SK-N-SH (cell line): ENCODE data around the gene IFT25. TPM values are rescaled to one million over a fixed set of nuclear protein-coding genes. Genes with fewer than 3 reads are reported as not detected.

ENCODE experiments used
- CTCF ChIA-PET: fragments of 300-600, 350-600 bp; formaldehyde crosslinking; extraction: SDS; loops from one replicate; lab custom pipeline; 2021; lab: Yijun Ruan, JAX
- POLR2A ChIA-PET: fragments of 350-600 bp; sonication (Branson Sonifier 250); formaldehyde crosslinking; extraction: SDS; loops from one replicate; lab custom pipeline; 2020; ENCODE audit warnings: antibody characterized with exemption, inconsistent platforms; lab: Yijun Ruan, JAX
- DNase-seq: peaks from one replicate; pipeline ENCODE4 v3.0.0; 2012
- H2AFZ ChIP-seq: fragments of 200-600 bp; sonication (generic); 2 replicates; pipeline ENCODE4 v1.8.1; 2016; ENCODE audit warnings: antibody characterized with exemption, mild to moderate bottlenecking, low read depth
- H3F3A ChIP-seq: fragments of 200-600 bp; sonication (generic); replicated peaks from 2 replicates; pipeline ENCODE3; 2016; ENCODE audit warnings: antibody characterized with exemption, mild to moderate bottlenecking; ENCODE audit not compliant: insufficient read depth
- H3K27ac ChIP-seq, 2 experiments: fragments of 200-500 bp in 1 of 2; fragments of 200-600 bp in 1 of 2; sonication (Bioruptor generic) in 1 of 2; sonication (generic), shearing (Covaris generic) in 1 of 2; 2 replicates each; pipeline versions ENCODE4 v1.5.1 to v1.6.1; 2014 to 2016; ENCODE audit warnings: low read depth in 2 of 2, inconsistent platforms in 1 of 2, low read length in 1 of 2, mild to moderate bottlenecking in 1 of 2, mixed read lengths in 1 of 2
- H3K27me3 ChIP-seq: fragments of 200-600 bp; sonication (generic), shearing (Covaris generic); 2 replicates; pipeline ENCODE4 v1.6.1; 2016; ENCODE audit warnings: mixed run types; ENCODE audit not compliant: insufficient read depth
- H3K36me3 ChIP-seq, 2 experiments: fragments of 200-500 bp in 1 of 2; fragments of 200-600 bp in 1 of 2; sonication (Bioruptor generic) in 1 of 2; sonication (generic) in 1 of 2; replicated peaks in 1 of 2; 2 replicates each; pipeline versions ENCODE3 to v1.5.1; 2014 to 2016; ENCODE audit warnings: low read length in 1 of 2, mild to moderate bottlenecking in 1 of 2; ENCODE audit not compliant: insufficient read depth in 2 of 2, control insufficient read depth in 1 of 2
- H3K4me1 ChIP-seq, 2 experiments: fragments of 200-500 bp in 1 of 2; fragments of 200-600 bp in 1 of 2; sonication (Bioruptor generic) in 1 of 2; sonication (generic), shearing (Covaris generic) in 1 of 2; 2 replicates each; pipeline versions ENCODE4 v1.5.1 to v1.6.1; 2014 to 2016; ENCODE audit warnings: low read depth in 1 of 2, low read length in 1 of 2, mixed run types in 1 of 2; ENCODE audit not compliant: insufficient read depth in 2 of 2, control insufficient read depth in 1 of 2
- H3K4me2 ChIP-seq: fragments of 200-600 bp; sonication (generic), shearing (Covaris generic); 2 replicates; pipeline ENCODE4 v1.6.1; 2017; ENCODE audit warnings: mixed run types
- H3K4me3 ChIP-seq, 2 experiments: fragments of 200-500 bp in 1 of 2; fragments of 200-600 bp in 1 of 2; sonication (Bioruptor generic) in 1 of 2; sonication (generic), shearing (Covaris generic) in 1 of 2; 2 replicates each; pipeline versions ENCODE4 v1.5.1 to v1.8.1; 2014 to 2016; ENCODE audit warnings: low read depth in 2 of 2, inconsistent platforms in 1 of 2, low read length in 1 of 2, mild to moderate bottlenecking in 1 of 2, mixed read lengths in 1 of 2, moderate library complexity in 1 of 2
- H3K79me2 ChIP-seq: fragments of 200-600 bp; sonication (generic); 2 replicates; pipeline ENCODE4 v1.8.1; 2017; ENCODE audit warnings: mild to moderate bottlenecking; ENCODE audit not compliant: insufficient read depth
- H3K9ac ChIP-seq: fragments of 200-600 bp; sonication (generic); 2 replicates; pipeline ENCODE4 v1.6.1; 2017; ENCODE audit warnings: mixed run types
- H3K9me2 ChIP-seq: fragments of 200-600 bp; sonication (generic); 2 replicates; pipeline ENCODE4 v1.6.1; 2017; ENCODE audit warnings: mixed run types
- H3K9me3 ChIP-seq: fragments of 200-600 bp; sonication (generic); 2 replicates; pipeline ENCODE4 v1.6.1; 2017; ENCODE audit warnings: mixed run types, mild to moderate bottlenecking, moderate library complexity
- H4K20me1 ChIP-seq: fragments of 200-600 bp; sonication (generic); 2 replicates; pipeline ENCODE4 v1.6.1; 2017; ENCODE audit warnings: mild to moderate bottlenecking, mixed run types; ENCODE audit not compliant: insufficient read depth
- CHD2 ChIP-seq: fragments of 150-350 bp; IDR thresholded peaks from 2 replicates; pipeline ENCODE4 v1.6.1; 2018; ENCODE audit warnings: low read length; ENCODE audit not compliant: partially characterized antibody
- EZH2phosphoT487 ChIP-seq: fragments of 200-600 bp; sonication (generic); IDR thresholded peaks from 2 replicates; pipeline ENCODE4 v1.6.1; 2017; ENCODE audit warnings: low read depth, mixed run types, mild to moderate bottlenecking, antibody characterized with exemption, moderate library complexity, borderline replicate concordance
- FOXM1 ChIP-seq: IDR thresholded peaks from 2 replicates; pipeline ENCODE4 v1.4.0; 2012; ENCODE audit warnings: low read depth, mild to moderate bottlenecking
- GABPA ChIP-seq: IDR thresholded peaks from 2 replicates; pipeline ENCODE4 v1.4.0; 2012; ENCODE audit warnings: low read depth, mild to moderate bottlenecking
- JUND ChIP-seq: IDR thresholded peaks from 2 replicates; pipeline ENCODE4 v1.4.0; 2012
- MEF2A ChIP-seq: IDR thresholded peaks from 2 replicates; pipeline ENCODE4 v1.4.0; 2012; ENCODE audit warnings: low read depth, borderline replicate concordance
- RCOR1 ChIP-seq: fragments of 150-350 bp; IDR thresholded peaks from 2 replicates; pipeline ENCODE4 v1.6.1; 2017; ENCODE audit warnings: antibody characterized with exemption, low read length
- RXRA ChIP-seq: IDR thresholded peaks from 2 replicates; pipeline ENCODE4 v1.4.0; 2012; ENCODE audit warnings: low read depth, mild to moderate bottlenecking, borderline replicate concordance
- TAF1 ChIP-seq: IDR thresholded peaks from 2 replicates; pipeline ENCODE4 v1.6.1; 2012; ENCODE audit warnings: low read depth, mild to moderate bottlenecking, low read length, moderate library complexity, borderline replicate concordance
- TCF12 ChIP-seq: IDR thresholded peaks from 2 replicates; pipeline ENCODE4 v1.4.0; 2012
- TEAD4 ChIP-seq: IDR thresholded peaks from 2 replicates; pipeline ENCODE4 v1.4.0; 2012; ENCODE audit warnings: mild to moderate bottlenecking, borderline replicate concordance; ENCODE audit not compliant: insufficient read depth
- WGBS: methylation state at CpG from one replicate; pipeline ENCODE4 v1.1.6; 2017; ENCODE audit warnings: low lambda C conversion rate; 5-methylcytosine and 5-hydroxymethylcytosine counted together
- polyA plus RNA-seq, 3 experiments: library from polyadenylated mRNA; depleted of rRNA; stranded (reverse); fragments of >200 nt; gene quantifications; 2 replicates each; pipeline ENCODE4 v1.2.3, GENCODE V29; 2012
- TF ChIP-seq, protein P1 (sequence below): IDR thresholded peaks from 2 replicates; pipeline ENCODE4 v1.4.0; 2012; ENCODE audit warnings: low read depth
- TF ChIP-seq, protein P2 (sequence below): fragments of 150-350 bp; IDR thresholded peaks from 2 replicates; pipeline ENCODE4 v1.6.1; 2016; ENCODE audit warnings: mild to moderate bottlenecking, low read depth, low read length
- TF ChIP-seq, protein P3 (sequence below): IDR thresholded peaks from 2 replicates; pipeline ENCODE4; 2012
- TF ChIP-seq, protein P4 (sequence below): IDR thresholded peaks from 2 replicates; pipeline ENCODE4 v1.4.0; 2012; ENCODE audit warnings: low read depth, borderline replicate concordance

Gene IFT25
- polyA plus RNA-seq, 1 of the 3 experiments (the other 2 are of a cell fraction) = 25.7 TPM

DNA sequence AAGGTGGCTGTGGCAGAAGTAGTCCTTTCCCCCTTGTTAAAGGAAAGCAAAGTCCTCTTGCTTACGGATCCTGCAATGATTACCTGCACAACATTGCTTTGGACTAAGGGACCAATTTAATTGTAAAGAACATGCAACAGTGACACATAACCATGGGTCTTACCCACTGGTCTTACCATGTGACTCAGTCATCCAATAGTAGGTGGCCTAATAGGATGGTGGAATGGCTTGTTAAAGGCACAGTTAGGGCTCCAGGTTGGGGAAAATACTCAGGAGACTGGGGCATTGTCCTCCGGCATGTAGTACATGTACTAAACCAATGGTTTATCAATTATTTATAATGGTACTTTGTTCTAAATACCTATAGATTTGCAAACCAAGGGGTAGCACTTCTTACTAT lies 53.8 kb downstream of the IFT25 start:
- no peak for DNase-seq
- Histone ChIP-seq H3K9ac (no peak overlapping the region), H3K4me2 (no peak overlapping the region), H3K27me3 (no peaks in the 10 kb centered on the region), H3K4me3 (no peak overlapping the region), H4K20me1 (no peaks in the 10 kb centered on the region), H2AFZ (no peak overlapping the region), H3K27ac (no peak overlapping the region), H3F3A (no peaks in the 10 kb centered on the region), H3K4me1 (peaks cover 0 to 7% of the 10 kb centered on the region in 2 experiments; a peak in 2 of 4 replicates), H3K79me2 (no peaks in the 10 kb centered on the region), H3K9me2 (no peaks in the 10 kb centered on the region), H3K9me3 (no peaks in the 10 kb centered on the region), H3K36me3 (peaks cover 5% of the 10 kb centered on the region in 2 experiments)
- WGBS = 92% methylated on average over 2 of the region's 2 CpGs
- ChIA-PET POLR2A (no interaction called here), CTCF (interaction anchor here (7.4 kb wide), 1 partner anchor 13 kb away, joined by 38 read pairs; no protein-coding TSS in a partner anchor)
- TF ChIP-seq EZH2phosphoT487 = no peak

GRCh38 chr1:53891018-53891417 lies 54.5 kb downstream of the IFT25 start:
- H3K36me3 ChIP-seq = peaks cover 5 to 8% of the 10 kb centered on the region in 2 experiments
- H3F3A ChIP-seq = no peaks in the 10 kb centered on the region
- H4K20me1 ChIP-seq = no peaks in the 10 kb centered on the region
- H3K27me3 ChIP-seq = no peaks in the 10 kb centered on the region
- H3K9ac ChIP-seq = no peak overlapping the region
- H3K27ac ChIP-seq = no peak overlapping the region
- no peak overlapping the region for H3K4me3 ChIP-seq
- H3K4me2 ChIP-seq = no peak overlapping the region
- CTCF ChIA-PET = interaction anchor here (7.4 kb wide), 1 partner anchor 12 kb away, joined by 38 read pairs; no protein-coding TSS in a partner anchor
- POLR2A ChIA-PET = no interaction called here
- DNase-seq = no peak
- no peaks in the 10 kb centered on the region for H3K79me2 ChIP-seq
- TF ChIP-seq, protein P1, sequence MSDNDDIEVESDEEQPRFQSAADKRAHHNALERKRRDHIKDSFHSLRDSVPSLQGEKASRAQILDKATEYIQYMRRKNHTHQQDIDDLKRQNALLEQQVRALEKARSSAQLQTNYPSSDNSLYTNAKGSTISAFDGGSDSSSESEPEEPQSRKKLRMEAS = no peak
- no peak for TF ChIP-seq RCOR1
- TF ChIP-seq TCF12 = no peak
- TF ChIP-seq RXRA = no peak
- TF ChIP-seq JUND = no peak
- TF ChIP-seq, protein P2, sequence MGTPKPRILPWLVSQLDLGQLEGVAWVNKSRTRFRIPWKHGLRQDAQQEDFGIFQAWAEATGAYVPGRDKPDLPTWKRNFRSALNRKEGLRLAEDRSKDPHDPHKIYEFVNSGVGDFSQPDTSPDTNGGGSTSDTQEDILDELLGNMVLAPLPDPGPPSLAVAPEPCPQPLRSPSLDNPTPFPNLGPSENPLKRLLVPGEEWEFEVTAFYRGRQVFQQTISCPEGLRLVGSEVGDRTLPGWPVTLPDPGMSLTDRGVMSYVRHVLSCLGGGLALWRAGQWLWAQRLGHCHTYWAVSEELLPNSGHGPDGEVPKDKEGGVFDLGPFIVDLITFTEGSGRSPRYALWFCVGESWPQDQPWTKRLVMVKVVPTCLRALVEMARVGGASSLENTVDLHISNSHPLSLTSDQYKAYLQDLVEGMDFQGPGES = no peak
- TF ChIP-seq, protein P3, sequence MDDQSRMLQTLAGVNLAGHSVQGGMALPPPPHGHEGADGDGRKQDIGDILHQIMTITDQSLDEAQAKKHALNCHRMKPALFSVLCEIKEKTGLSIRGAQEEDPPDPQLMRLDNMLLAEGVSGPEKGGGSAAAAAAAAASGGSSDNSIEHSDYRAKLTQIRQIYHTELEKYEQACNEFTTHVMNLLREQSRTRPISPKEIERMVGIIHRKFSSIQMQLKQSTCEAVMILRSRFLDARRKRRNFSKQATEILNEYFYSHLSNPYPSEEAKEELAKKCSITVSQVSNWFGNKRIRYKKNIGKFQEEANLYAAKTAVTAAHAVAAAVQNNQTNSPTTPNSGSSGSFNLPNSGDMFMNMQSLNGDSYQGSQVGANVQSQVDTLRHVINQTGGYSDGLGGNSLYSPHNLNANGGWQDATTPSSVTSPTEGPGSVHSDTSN = no peak
- TF ChIP-seq, protein P4, sequence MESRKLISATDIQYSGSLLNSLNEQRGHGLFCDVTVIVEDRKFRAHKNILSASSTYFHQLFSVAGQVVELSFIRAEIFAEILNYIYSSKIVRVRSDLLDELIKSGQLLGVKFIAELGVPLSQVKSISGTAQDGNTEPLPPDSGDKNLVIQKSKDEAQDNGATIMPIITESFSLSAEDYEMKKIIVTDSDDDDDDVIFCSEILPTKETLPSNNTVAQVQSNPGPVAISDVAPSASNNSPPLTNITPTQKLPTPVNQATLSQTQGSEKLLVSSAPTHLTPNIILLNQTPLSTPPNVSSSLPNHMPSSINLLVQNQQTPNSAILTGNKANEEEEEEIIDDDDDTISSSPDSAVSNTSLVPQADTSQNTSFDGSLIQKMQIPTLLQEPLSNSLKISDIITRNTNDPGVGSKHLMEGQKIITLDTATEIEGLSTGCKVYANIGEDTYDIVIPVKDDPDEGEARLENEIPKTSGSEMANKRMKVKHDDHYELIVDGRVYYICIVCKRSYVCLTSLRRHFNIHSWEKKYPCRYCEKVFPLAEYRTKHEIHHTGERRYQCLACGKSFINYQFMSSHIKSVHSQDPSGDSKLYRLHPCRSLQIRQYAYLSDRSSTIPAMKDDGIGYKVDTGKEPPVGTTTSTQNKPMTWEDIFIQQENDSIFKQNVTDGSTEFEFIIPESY = no peak
- TF ChIP-seq MEF2A = no peak
- TF ChIP-seq TEAD4 = no peak
- TF ChIP-seq GABPA = no peak
- TF ChIP-seq TAF1 = no peak
- TF ChIP-seq FOXM1 = no peak
- TF ChIP-seq CHD2 = no peak
- H2AFZ ChIP-seq = no peak overlapping the region
- 92% methylated on average over 2 of the region's 2 CpGs for WGBS
- H3K9me2 ChIP-seq = no peaks in the 10 kb centered on the region
- H3K9me3 ChIP-seq = no peaks in the 10 kb centered on the region
- peaks cover 0 to 7% of the 10 kb centered on the region in 2 experiments; a peak in 2 of 4 replicates for H3K4me1 ChIP-seq
